SK-N-SH (cell line): ENCODE measurements around the gene TCN1.

Source experiments
- ELF1 ChIP-seq: IDR thresholded peaks from 2 replicates; pipeline ENCODE4 v1.4.0; 2012
- EZH2phosphoT487 ChIP-seq: fragments of 200-600 bp; sonication (generic); IDR thresholded peaks from 2 replicates; pipeline ENCODE4 v1.6.1; 2017; ENCODE audit warnings: low read depth, mixed run types, mild to moderate bottlenecking, antibody characterized with exemption, moderate library complexity, borderline replicate concordance
- FOXM1 ChIP-seq: IDR thresholded peaks from 2 replicates; pipeline ENCODE4 v1.4.0; 2012; ENCODE audit warnings: low read depth, mild to moderate bottlenecking
- JUND ChIP-seq: IDR thresholded peaks from 2 replicates; pipeline ENCODE4 v1.4.0; 2012
- POLR2AphosphoS5 ChIP-seq: IDR thresholded peaks from 2 replicates; pipeline ENCODE4 v1.6.1; 2012; ENCODE audit warnings: low read depth, low read length
- YY1 ChIP-seq: IDR thresholded peaks from 2 replicates; pipeline ENCODE4 v1.4.0; 2012; ENCODE audit warnings: low read depth, mild to moderate bottlenecking
- TF ChIP-seq, protein P1 (sequence below): fragments of 200-600 bp; sonication (generic); IDR thresholded peaks from 2 replicates; pipeline ENCODE4 v1.6.1; 2017; ENCODE audit warnings: antibody characterized with exemption, mild to moderate bottlenecking, moderate library complexity
- TF ChIP-seq, protein P2 (sequence below): IDR thresholded peaks from 2 replicates; pipeline ENCODE4 v1.6.1; 2012; ENCODE audit warnings: mild to moderate bottlenecking, low read depth, low read length, moderate library complexity

DNA sequence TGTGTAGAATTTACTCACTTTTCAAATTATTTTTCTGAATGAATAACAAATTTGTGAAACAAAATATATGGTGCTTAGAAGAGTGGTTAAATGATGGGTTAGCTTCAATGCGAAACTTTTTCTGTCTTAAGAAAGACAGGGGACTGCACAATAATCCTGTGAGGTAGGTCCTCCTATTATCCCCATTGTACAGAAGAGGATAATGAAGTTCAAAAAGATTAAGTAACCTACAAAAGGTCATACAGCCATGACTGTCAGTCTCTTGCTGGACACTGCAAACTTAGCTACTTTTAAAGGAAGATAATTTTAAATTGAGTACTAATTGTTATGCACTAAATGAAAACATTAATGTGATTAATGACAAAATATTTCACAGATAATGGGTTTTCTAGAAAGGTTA is 17.3 kb upstream of the TCN1 start:
- no peak for TF ChIP-seq EZH2phosphoT487
- no peak for TF ChIP-seq YY1
- TF ChIP-seq, protein P1, sequence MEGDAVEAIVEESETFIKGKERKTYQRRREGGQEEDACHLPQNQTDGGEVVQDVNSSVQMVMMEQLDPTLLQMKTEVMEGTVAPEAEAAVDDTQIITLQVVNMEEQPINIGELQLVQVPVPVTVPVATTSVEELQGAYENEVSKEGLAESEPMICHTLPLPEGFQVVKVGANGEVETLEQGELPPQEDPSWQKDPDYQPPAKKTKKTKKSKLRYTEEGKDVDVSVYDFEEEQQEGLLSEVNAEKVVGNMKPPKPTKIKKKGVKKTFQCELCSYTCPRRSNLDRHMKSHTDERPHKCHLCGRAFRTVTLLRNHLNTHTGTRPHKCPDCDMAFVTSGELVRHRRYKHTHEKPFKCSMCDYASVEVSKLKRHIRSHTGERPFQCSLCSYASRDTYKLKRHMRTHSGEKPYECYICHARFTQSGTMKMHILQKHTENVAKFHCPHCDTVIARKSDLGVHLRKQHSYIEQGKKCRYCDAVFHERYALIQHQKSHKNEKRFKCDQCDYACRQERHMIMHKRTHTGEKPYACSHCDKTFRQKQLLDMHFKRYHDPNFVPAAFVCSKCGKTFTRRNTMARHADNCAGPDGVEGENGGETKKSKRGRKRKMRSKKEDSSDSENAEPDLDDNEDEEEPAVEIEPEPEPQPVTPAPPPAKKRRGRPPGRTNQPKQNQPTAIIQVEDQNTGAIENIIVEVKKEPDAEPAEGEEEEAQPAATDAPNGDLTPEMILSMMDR: no peak
- TF ChIP-seq, protein P2, sequence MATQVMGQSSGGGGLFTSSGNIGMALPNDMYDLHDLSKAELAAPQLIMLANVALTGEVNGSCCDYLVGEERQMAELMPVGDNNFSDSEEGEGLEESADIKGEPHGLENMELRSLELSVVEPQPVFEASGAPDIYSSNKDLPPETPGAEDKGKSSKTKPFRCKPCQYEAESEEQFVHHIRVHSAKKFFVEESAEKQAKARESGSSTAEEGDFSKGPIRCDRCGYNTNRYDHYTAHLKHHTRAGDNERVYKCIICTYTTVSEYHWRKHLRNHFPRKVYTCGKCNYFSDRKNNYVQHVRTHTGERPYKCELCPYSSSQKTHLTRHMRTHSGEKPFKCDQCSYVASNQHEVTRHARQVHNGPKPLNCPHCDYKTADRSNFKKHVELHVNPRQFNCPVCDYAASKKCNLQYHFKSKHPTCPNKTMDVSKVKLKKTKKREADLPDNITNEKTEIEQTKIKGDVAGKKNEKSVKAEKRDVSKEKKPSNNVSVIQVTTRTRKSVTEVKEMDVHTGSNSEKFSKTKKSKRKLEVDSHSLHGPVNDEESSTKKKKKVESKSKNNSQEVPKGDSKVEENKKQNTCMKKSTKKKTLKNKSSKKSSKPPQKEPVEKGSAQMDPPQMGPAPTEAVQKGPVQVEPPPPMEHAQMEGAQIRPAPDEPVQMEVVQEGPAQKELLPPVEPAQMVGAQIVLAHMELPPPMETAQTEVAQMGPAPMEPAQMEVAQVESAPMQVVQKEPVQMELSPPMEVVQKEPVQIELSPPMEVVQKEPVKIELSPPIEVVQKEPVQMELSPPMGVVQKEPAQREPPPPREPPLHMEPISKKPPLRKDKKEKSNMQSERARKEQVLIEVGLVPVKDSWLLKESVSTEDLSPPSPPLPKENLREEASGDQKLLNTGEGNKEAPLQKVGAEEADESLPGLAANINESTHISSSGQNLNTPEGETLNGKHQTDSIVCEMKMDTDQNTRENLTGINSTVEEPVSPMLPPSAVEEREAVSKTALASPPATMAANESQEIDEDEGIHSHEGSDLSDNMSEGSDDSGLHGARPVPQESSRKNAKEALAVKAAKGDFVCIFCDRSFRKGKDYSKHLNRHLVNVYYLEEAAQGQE: no peak
- no peak for TF ChIP-seq JUND
- TF ChIP-seq ELF1: no peak
- no peak for TF ChIP-seq POLR2AphosphoS5
- no peak for TF ChIP-seq FOXM1
